PFSK-1 (cell line): ENCODE results near the gene FBH1.

Source experiments
- FOXP2 ChIP-seq: optimal IDR thresholded peaks from 2 replicates; pipeline ENCODE3; 2011; ENCODE audit warnings: borderline replicate concordance, control low read depth, inconsistent platforms; ENCODE audit not compliant: insufficient read depth; ENCODE audit errors: extremely low read length, extremely low read depth
- POLR2AphosphoS5 ChIP-seq: IDR thresholded peaks from 2 replicates; pipeline ENCODE4 v1.6.1; 2012; ENCODE audit warnings: low read depth, mild to moderate bottlenecking, control low read depth, low read length, moderate library complexity
- SIN3A ChIP-seq: IDR thresholded peaks from 2 replicates; pipeline ENCODE4 v1.6.1; 2012; ENCODE audit warnings: mild to moderate bottlenecking, low read length, moderate library complexity, borderline replicate concordance; ENCODE audit not compliant: insufficient read depth
- TF ChIP-seq, protein P1 (sequence below), 2 experiments: IDR thresholded peaks; 2 replicates each; pipeline versions ENCODE4 v1.6.1 to v1.8.0; 2011 to 2012; ENCODE audit warnings: low read depth in 2 of 2, low read length in 2 of 2, control low read depth in 1 of 2, inconsistent platforms in 1 of 2, mild to moderate bottlenecking in 1 of 2, moderate library complexity in 1 of 2; ENCODE audit not compliant: insufficient read depth in 1 of 2

- no peak for TF ChIP-seq POLR2AphosphoS5
- TF ChIP-seq SIN3A = no peak
- TF ChIP-seq, protein P1, sequence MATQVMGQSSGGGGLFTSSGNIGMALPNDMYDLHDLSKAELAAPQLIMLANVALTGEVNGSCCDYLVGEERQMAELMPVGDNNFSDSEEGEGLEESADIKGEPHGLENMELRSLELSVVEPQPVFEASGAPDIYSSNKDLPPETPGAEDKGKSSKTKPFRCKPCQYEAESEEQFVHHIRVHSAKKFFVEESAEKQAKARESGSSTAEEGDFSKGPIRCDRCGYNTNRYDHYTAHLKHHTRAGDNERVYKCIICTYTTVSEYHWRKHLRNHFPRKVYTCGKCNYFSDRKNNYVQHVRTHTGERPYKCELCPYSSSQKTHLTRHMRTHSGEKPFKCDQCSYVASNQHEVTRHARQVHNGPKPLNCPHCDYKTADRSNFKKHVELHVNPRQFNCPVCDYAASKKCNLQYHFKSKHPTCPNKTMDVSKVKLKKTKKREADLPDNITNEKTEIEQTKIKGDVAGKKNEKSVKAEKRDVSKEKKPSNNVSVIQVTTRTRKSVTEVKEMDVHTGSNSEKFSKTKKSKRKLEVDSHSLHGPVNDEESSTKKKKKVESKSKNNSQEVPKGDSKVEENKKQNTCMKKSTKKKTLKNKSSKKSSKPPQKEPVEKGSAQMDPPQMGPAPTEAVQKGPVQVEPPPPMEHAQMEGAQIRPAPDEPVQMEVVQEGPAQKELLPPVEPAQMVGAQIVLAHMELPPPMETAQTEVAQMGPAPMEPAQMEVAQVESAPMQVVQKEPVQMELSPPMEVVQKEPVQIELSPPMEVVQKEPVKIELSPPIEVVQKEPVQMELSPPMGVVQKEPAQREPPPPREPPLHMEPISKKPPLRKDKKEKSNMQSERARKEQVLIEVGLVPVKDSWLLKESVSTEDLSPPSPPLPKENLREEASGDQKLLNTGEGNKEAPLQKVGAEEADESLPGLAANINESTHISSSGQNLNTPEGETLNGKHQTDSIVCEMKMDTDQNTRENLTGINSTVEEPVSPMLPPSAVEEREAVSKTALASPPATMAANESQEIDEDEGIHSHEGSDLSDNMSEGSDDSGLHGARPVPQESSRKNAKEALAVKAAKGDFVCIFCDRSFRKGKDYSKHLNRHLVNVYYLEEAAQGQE (IDR thresholded peaks at IDR 0.05; ENCODE audit: insufficient read depth in 1 of 2, low read depth in 2 of 2, low read length in 2 of 2) = no peak
- no peak for TF ChIP-seq FOXP2
Observed at GRCh38 chr10:5942001-5942400, 52.0 kb downstream of the FBH1 start.
